B cell (primary cell): ENCODE data around the gene AGPAT3.

Source experiments
- EZH2 ChIP-seq: IDR thresholded peaks from 2 replicates; pipeline ENCODE4 v1.6.1; 2012; ENCODE audit warnings: borderline replicate concordance, low read depth, mild to moderate bottlenecking, moderate library complexity, low read length; ENCODE audit not compliant: insufficient read depth, poor library complexity, severe bottlenecking
- TF ChIP-seq, protein P1 (sequence below): fragments of 200-600 bp; IDR thresholded peaks from one replicate; pipeline ENCODE4 v1.8.0; 2022; ENCODE audit warnings: antibody characterized with exemption, mild to moderate bottlenecking

DNA sequence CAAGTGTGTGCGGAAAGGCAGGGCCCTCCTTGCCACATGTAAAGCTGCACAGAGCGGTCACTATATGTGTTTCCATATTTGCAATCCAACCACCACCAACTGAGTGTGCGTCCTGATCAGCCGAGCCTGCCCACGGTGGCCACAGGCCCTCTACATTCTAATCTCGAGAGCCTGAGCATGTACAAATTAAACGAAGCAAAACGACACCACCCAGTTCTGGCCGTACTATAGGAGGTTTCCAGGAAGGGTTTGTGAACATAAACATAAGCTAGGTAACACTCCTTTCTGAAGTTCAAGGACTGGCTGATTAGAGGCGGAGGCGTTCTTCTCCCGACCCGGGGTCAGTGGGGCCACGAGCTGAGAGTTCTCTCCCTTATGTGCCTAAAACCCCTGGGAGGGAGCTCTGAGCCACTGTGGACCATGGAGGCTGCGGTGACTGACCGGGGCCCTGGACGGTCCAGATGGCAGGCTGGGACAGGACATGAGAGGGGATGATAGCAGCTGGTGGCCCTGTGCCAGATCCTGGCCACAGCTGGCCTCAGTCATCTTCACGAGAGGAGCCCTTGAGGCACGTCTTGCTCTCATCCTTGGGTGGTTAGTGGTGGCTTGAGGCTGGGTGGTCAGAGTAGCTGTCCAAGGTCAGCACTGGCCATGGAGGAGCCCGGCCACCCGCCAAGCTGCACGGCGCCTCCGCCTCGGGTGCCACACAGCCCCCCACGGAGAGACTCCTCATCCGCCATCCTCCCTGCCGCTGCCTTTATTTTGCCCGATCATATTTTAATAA, 108.0 kb downstream of the AGPAT3 start:
- TF ChIP-seq, protein P1, sequence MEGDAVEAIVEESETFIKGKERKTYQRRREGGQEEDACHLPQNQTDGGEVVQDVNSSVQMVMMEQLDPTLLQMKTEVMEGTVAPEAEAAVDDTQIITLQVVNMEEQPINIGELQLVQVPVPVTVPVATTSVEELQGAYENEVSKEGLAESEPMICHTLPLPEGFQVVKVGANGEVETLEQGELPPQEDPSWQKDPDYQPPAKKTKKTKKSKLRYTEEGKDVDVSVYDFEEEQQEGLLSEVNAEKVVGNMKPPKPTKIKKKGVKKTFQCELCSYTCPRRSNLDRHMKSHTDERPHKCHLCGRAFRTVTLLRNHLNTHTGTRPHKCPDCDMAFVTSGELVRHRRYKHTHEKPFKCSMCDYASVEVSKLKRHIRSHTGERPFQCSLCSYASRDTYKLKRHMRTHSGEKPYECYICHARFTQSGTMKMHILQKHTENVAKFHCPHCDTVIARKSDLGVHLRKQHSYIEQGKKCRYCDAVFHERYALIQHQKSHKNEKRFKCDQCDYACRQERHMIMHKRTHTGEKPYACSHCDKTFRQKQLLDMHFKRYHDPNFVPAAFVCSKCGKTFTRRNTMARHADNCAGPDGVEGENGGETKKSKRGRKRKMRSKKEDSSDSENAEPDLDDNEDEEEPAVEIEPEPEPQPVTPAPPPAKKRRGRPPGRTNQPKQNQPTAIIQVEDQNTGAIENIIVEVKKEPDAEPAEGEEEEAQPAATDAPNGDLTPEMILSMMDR = no peak
- no peak for TF ChIP-seq EZH2
